Epithelial cell of esophagus (primary cell): ENCODE data around the gene SKIL.

Experiments
- DNase-seq: peaks from one replicate; pipeline ENCODE4 v3.0.0; 2010; ENCODE audit warnings: low read depth
- H3K4me3 ChIP-seq: 2 replicates; pipeline ENCODE4 v1.5.1; 2011; ENCODE audit warnings: mild to moderate bottlenecking, low read length, control low read depth
- CTCF ChIP-seq: IDR thresholded peaks from 2 replicates; pipeline ENCODE4 v1.5.1; 2011; ENCODE audit warnings: low read depth, mild to moderate bottlenecking, low read length, control low read depth, inconsistent platforms; ENCODE audit not compliant: insufficient read depth; ENCODE audit errors: missing control alignments

The SKIL gene

GRCh38 chr3:170352936-170353335, 4.6 kb upstream of the SKIL start:
- no peak for TF ChIP-seq CTCF
- no peak for DNase-seq
- no peak overlapping the region for H3K4me3 ChIP-seq

GRCh38 chr3:170353485-170353884, 4.0 kb upstream of the SKIL start:
- H3K4me3 ChIP-seq, result no peak overlapping the region
- no peak for TF ChIP-seq CTCF
- DNase-seq, result no peak

GRCh38 chr3:170354760-170355159, 2.8 kb upstream of the SKIL start:
- no peak for TF ChIP-seq CTCF
- no peak for DNase-seq
- no peak overlapping the region for H3K4me3 ChIP-seq

- no peak for TF ChIP-seq CTCF
- peak overlapping the region; percentile 22 for H3K4me3 ChIP-seq
- peak; percentile 46 for DNase-seq
Measured at GRCh38 chr3:170355738-170356595, 1.5 kb upstream of the SKIL start.

- TF ChIP-seq CTCF, result no peak
- peak; percentile 52 for DNase-seq
- peak overlapping the region; percentile 22 for H3K4me3 ChIP-seq
Measured at GRCh38 chr3:170356596-170357175, 829 bp upstream of the SKIL start.

GRCh38 chr3:170358042-170359010, 811 bp downstream of the SKIL start:
- peak; percentile 54 for TF ChIP-seq CTCF
- peak overlapping the region; percentile 63 for H3K4me3 ChIP-seq
- DNase-seq, result peak; percentile 67
